ENCODE results near the gene PTGR2. TPM values are rescaled to one million over a fixed set of nuclear protein-coding genes. Genes with fewer than 3 reads are reported as not detected.

The PTGR2 gene
- total RNA-seq, 1 donor from 2014 or later, result 9.6 TPM

GRCh38 chr14:73810478-73811163 is 41.0 kb upstream of the PTGR2 start:
- peaks cover 2% of the 10 kb centered on the region for H3K27me3 Mint-ChIP-seq
- no peaks in the 10 kb centered on the region for H3K9me3 Mint-ChIP-seq
- H3K4me3 Mint-ChIP-seq, result no peak overlapping the region
- TF ChIP-seq CTCF (conservative IDR thresholded peaks at IDR 0.05), result no peak
- H3K27ac Mint-ChIP-seq, result no peak overlapping the region
- H3K4me1 Mint-ChIP-seq (ENCODE audit: unreplicated experiment), result peaks cover 10% of the 10 kb centered on the region
- H3K36me3 Mint-ChIP-seq, result no peaks in the 10 kb centered on the region
- no peak for DNase-seq (ENCODE audit: extremely low spot score, unreplicated experiment)

- Mint-ChIP-seq H3K9me3 (no peaks in the 10 kb centered on the region), H3K27ac (no peak overlapping the region), H3K4me3 (no peak overlapping the region), H3K36me3 (no peaks in the 10 kb centered on the region), H3K4me1 (ENCODE audit: unreplicated experiment) (peaks cover 12% of the 10 kb centered on the region), H3K27me3 (peaks cover 2% of the 10 kb centered on the region)
- DNase-seq (ENCODE audit: extremely low spot score, unreplicated experiment), result no peak
- no peak for TF ChIP-seq CTCF (conservative IDR thresholded peaks at IDR 0.05)
Observed at GRCh38 chr14:73811164-73811503, 40.5 kb upstream of the PTGR2 start.

- DNase-seq (ENCODE audit: extremely low spot score, unreplicated experiment), result no peak
- Mint-ChIP-seq H3K36me3 (no peaks in the 10 kb centered on the region), H3K4me1 (ENCODE audit: unreplicated experiment) (peaks cover 15% of the 10 kb centered on the region), H3K4me3 (no peak overlapping the region), H3K27me3 (peaks cover 2% of the 10 kb centered on the region), H3K27ac (peak overlapping the region; percentile 13), H3K9me3 (no peaks in the 10 kb centered on the region)
- TF ChIP-seq CTCF (conservative IDR thresholded peaks at IDR 0.05), result no peak
Observed at GRCh38 chr14:73814153-73814552, 37.5 kb upstream of the PTGR2 start.

- no peaks in the 10 kb centered on the region for H3K36me3 Mint-ChIP-seq
- no peak overlapping the region for H3K27ac Mint-ChIP-seq
- peaks cover 2% of the 10 kb centered on the region for H3K27me3 Mint-ChIP-seq
- peaks cover 15% of the 10 kb centered on the region for H3K4me1 Mint-ChIP-seq (ENCODE audit: unreplicated experiment)
- no peak for TF ChIP-seq CTCF (conservative IDR thresholded peaks at IDR 0.05)
- H3K9me3 Mint-ChIP-seq, result no peaks in the 10 kb centered on the region
- no peak overlapping the region for H3K4me3 Mint-ChIP-seq
- no peak for DNase-seq (ENCODE audit: extremely low spot score, unreplicated experiment)
Observed at GRCh38 chr14:73815849-73816248, 35.8 kb upstream of the PTGR2 start.

GRCh38 chr14:73816393-73816816 is 35.2 kb upstream of the PTGR2 start:
- Mint-ChIP-seq H3K4me1 (ENCODE audit: unreplicated experiment) (peaks cover 15% of the 10 kb centered on the region), H3K27me3 (no peaks in the 10 kb centered on the region), H3K9me3 (no peaks in the 10 kb centered on the region), H3K36me3 (no peaks in the 10 kb centered on the region), H3K27ac (no peak overlapping the region), H3K4me3 (no peak overlapping the region)
- DNase-seq (ENCODE audit: extremely low spot score, unreplicated experiment), result no peak
- TF ChIP-seq CTCF (conservative IDR thresholded peaks at IDR 0.05), result no peak

Measured in type B pancreatic cell (in vitro differentiated cells).